Stimulated activated CD8-positive, alpha-beta memory T cell treated with anti-CD3 and anti-CD28 coated beads, Interleukin-4, amount 100 ng/mL, for 1 hour (primary cell): ENCODE measurements around the gene TWF2.

ENCODE experiments used
- DNase-seq, 2 donors: peaks; one replicate each; pipeline ENCODE4 v3.0.0-alpha.2; 2020; ENCODE audit warnings: low read depth in 2 of 2, low spot score in 1 of 2

The TWF2 gene

GRCh38 chr3:52259035-52259434 is 20.1 kb upstream of the TWF2 start:
- DNase-seq = no peak

DNA sequence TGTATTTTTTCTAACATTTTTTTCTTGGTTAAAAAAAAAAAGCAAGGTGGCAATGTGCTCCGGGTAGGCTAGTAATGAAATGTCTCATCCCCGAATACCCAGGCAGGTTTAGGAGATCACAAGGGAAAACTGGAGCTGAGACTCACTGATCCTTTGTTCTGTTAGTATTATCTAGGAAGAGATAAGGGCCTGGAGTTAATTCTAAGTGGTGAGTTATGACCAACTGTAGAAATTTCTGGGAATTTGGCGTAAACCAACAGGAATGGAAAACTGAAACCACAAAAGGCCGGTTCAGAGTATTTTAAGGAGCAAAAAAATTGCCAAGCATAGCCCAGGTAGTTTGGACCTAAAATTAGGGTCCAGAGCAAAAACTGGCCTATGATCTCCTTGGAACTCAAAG is 19.0 kb upstream of the TWF2 start:
- DNase-seq = no peak

- DNase-seq = no peak
Observed at GRCh38 chr3:52256622-52257021, 17.7 kb upstream of the TWF2 start.

DNA sequence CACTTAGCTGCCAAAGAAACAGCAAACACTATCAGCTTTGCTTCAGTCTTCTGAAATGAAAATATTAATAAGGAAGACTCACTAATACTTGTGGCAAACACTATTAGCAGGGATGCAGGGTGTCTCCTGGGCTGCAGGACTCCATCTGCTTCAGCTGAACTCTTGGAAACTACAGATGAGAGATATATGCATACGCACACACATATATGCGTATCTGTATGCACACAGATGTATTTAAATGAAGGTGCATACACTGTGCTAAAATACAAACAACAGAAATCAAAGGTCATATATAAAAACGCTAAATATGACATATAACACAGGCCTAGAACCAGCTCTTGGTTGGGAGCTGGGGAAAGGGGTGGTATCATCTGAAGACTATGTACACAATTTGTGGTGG is 17.2 kb upstream of the TWF2 start:
- DNase-seq = no peak

DNA sequence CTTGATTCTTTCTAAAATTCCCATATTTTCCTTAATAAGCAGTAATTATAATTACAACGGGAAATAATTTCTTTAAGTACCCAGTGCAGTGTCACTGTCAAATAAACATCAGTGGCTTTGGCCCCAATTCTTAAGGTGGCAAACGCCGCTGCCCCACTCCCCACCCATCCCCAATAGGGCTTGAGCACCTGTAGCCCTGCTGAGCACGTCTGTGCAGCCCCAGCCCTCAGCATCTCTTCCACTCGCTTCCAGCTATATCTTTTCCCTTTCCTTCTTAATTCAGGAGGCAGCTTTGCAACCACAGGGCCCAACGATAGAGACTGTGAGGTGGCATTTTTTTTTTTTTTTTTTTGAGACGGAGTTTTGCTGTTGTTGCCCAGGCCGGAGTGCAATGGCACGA is 15.7 kb upstream of the TWF2 start:
- DNase-seq = no peak

GRCh38 chr3:52253314-52254304 is 14.7 kb upstream of the TWF2 start:
- DNase-seq = peak in 1 of 2 donors; percentile 65

- DNase-seq = no peak
Observed at GRCh38 chr3:52250122-52250521, 11.2 kb upstream of the TWF2 start.

DNA sequence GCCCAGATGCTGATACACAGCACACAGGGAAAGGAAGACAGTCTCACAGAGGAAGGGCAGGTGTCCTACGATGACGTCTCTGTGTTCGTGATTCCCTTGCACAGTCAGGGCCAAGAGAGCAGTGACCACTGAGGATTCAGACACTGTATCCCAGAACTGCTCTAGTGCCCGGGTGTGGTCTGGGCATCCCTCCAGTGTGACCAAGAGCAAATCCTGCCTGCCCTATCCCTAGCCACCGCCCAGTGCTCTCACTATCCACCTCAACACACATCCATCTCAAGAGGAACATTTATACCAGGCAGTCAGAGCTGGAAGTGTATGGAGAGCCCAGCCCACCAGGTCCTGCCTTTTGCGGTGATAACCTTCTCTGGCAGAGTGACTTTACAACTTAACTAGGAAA is 10.7 kb upstream of the TWF2 start:
- DNase-seq = no peak

- DNase-seq = no peak
Observed at GRCh38 chr3:52248816-52249547, 10.0 kb upstream of the TWF2 start.

DNA sequence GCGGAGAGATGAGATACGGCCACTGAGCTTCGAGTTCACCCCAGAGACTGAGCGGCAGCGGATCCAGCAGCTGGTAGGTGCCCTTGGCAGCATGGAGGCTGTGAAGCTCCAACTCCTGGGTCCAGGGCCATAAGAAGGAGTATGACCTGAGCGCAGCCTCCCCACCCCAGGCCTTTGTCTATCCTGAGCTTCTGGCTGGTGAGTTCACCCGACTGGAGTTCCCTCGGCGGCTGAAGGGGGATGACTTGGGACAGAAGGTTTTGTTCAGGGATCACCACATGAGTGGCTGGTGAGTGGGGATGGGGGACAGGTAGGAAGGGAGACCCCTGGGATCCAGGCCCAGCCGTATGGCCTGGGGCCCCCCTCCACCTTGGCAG is 9.2 kb upstream of the TWF2 start:
- DNase-seq = no peak

DNA sequence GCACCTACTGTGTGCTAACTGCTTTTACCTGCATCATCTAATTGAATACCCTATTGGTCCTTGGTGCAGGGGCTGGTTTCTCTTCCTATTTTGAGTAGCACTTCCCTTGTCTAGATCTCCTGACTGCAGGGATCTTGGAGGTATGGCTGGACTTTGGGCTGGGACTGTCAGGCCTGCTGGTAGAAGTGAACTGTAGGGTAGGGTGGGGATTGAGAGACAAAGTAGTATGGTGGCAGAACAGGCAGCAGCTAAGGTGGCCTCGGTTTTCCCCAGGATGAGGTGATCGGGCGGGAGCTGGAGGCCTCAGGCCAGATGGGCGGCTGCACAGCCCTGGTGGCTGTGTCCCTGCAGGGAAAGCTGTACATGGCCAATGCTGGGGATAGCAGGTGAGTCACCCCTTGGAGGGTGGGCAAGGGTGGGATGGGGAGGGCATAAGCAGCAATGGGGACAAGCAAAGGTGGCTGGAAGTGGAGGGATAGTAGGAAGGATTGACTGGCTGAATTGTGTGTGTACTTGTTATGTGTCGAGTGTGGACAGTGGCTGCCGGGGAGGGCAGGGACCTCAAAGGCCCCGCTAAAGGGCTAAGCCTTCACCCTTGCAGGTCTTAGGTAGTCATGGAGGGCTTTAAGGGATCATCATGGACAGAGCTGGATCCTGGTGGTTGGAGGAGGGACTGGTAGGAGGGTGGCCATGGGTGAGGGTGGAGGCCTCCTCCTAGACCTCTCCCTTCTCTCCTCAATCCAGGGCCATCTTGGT is 8.6 kb upstream of the TWF2 start:
- DNase-seq = no peak

- no peak for DNase-seq
Observed at GRCh38 chr3:52246728-52247408, 7.9 kb upstream of the TWF2 start.

DNA sequence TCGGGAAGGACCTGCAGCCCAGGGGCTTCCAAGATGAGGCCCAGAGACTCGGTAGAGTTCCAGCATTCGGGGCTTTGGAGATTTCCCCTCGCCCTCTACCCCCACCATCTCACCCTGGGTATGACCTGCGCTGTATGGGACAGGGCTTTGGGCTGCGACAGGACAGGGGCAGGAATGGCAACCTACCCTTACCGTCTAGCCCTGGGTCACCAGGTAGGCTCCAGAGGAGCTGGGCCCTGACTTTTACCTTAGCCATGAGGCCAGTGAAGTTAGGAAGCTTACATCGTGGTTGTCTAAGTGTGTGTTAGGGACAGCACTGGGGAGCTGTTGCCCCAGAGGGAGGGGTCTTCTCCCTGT is 7.3 kb upstream of the TWF2 start:
- DNase-seq = no peak

- peak in 1 of 2 donors; percentile 30 for DNase-seq
Observed at GRCh38 chr3:52245322-52246263, 6.6 kb upstream of the TWF2 start, which contains the start of gene PPM1M. TSS of gene PPM1M (plus strand) at chr3:52245759. CDS start at chr3:52245825, 66 bp downstream.

- no peak for DNase-seq
Observed at GRCh38 chr3:52243791-52244628, 5.1 kb upstream of the TWF2 start.

GRCh38 chr3:52242039-52242438 is 3.1 kb upstream of the TWF2 start:
- DNase-seq = no peak

DNA sequence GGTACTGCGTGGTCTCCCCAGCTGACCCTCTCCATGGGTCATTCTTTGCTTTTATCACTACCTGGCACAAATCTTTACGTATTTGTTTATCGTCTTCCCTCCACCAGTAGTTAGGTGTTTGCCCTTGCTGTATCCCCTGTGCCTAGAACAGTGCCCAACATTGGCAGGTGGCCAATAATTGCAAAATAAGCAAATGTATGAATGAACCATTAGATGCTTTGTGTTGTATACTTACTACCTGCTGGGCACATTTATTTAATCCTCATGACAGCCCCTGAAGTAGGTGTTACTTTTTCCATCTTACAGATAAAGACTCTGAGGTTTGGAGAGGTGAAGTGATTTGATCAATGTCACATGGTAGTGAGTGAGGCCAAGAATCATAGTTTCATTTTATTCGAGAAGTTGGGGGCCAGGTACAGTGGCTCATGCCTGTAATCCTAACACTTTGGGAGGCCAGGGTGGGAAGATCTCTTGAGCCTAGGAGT is 2.0 kb upstream of the TWF2 start:
- DNase-seq = no peak

GRCh38 chr3:52240059-52240885 is 1.3 kb upstream of the TWF2 start:
- DNase-seq = peak in 1 of 2 donors; percentile 22
